Measurements from ENCODE around the gene KIF21A.

Gene KIF21A

GRCh38 chr12:39420043-39420442 is 22.9 kb downstream of the KIF21A start:
- DNase-seq (ENCODE audit: low read depth, low spot score), result no peak
- ChIA-PET POLR2A (no interaction called here), CTCF (no interaction called here)
- no peak overlapping the region for H3K4me3 ChIP-seq (ENCODE audit: low read depth, low read length)
- TF ChIP-seq CTCF (IDR thresholded peaks at IDR 0.05; ENCODE audit: insufficient read depth, low read length, missing control alignments), result no peak

DNA sequence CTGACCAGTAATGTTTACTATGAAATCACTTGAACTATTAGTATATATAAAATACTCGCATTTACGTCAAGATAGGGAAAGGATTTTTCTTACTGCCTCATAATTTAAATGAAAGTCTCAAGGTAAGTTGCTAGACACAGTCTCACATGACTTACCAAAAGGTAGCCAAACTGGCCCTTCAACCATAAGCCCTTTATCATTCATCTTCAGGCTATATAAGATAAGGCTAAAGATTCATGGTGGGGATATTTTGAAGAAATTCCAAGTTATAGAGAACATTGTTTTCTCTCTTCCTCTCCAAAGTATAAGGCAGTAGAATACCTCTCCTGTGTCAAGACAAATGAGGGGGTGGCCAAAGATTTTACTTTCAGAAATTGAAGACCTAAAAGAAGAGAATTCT is 23.4 kb downstream of the KIF21A start:
- no peak for TF ChIP-seq CTCF (IDR thresholded peaks at IDR 0.05; ENCODE audit: insufficient read depth, low read length, missing control alignments)
- CTCF ChIA-PET, result no interaction called here
- DNase-seq (ENCODE audit: low read depth, low spot score), result no peak
- no peak overlapping the region for H3K4me3 ChIP-seq (ENCODE audit: low read depth, low read length)
- POLR2A ChIA-PET, result no interaction called here

GRCh38 chr12:39417916-39418315 is 25.0 kb downstream of the KIF21A start:
- ChIA-PET POLR2A (no interaction called here), CTCF (no interaction called here)
- no peak for DNase-seq (ENCODE audit: low read depth, low spot score)
- no peak overlapping the region for H3K4me3 ChIP-seq (ENCODE audit: low read depth, low read length)
- no peak for TF ChIP-seq CTCF (IDR thresholded peaks at IDR 0.05; ENCODE audit: insufficient read depth, low read length, missing control alignments)

DNA sequence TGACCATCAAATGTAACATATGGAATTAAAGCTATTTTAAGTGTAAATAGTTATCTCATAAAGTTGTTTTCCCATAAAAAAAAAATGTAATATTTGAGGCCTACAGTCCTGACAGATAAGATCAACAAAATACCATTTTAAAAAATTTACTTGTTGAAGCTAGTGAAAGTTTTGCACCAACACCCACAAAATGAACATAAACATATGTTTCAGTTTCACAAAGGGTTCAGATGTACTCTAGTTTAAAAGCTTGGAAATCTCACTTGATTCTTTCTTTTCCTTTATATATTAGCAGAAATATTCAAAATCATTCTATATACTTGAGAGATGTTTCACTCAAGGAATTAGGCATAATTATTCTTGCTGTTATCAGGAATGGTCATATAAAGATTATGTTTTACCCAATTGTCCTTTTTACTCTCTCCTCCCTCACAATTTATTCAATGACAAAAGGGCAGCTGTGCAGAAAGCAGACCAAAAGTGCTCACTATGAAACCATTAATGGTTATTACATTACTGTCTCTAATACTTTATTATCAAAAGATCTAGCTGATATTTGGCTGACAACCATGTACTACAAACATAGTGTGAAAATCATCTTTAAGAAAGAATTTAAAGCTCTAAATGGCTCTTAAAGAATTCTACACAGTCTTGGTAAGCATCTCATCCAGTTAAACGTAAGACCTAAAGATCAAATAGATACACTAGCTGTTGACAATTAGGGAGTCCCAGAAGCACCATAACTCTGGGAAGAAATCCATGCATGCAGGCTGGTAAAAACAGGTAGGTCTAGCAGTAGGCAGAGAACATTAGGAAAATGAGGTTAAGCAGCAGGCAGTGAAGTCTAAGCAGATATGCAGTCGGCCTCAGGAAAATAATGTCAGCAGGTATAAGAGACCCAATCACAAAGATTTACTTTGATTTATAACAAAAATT is 28.8 kb downstream of the KIF21A start:
- CTCF ChIA-PET, result no interaction called here
- no peak overlapping the region for H3K4me3 ChIP-seq (ENCODE audit: low read depth, low read length)
- POLR2A ChIA-PET, result no interaction called here
- DNase-seq (ENCODE audit: low read depth, low spot score), result no peak
- TF ChIP-seq CTCF (IDR thresholded peaks at IDR 0.05; ENCODE audit: insufficient read depth, low read length, missing control alignments), result no peak

DNA sequence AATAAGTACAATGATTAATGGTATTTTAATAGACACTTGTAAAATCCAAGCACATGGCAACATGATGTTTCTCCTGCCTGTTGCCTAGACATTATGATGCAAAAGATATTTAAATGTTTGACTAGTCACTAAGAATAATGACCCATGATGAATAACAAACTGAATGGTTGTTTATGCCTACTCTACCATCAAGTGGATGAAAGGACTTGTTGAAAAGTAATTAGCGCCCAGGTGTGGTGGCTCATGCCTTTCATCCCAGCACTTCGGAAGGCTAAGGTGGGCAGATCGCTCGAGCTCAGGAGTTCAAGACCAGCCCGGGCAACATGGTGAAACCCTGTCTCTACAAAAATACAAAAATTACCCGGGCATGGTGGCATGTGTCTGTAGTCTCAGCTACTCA is 30.7 kb downstream of the KIF21A start:
- DNase-seq (ENCODE audit: low read depth, low spot score), result no peak
- no peak overlapping the region for H3K4me3 ChIP-seq (ENCODE audit: low read depth, low read length)
- POLR2A ChIA-PET, result no interaction called here
- CTCF ChIA-PET, result no interaction called here
- TF ChIP-seq CTCF (IDR thresholded peaks at IDR 0.05; ENCODE audit: insufficient read depth, low read length, missing control alignments), result no peak

DNA sequence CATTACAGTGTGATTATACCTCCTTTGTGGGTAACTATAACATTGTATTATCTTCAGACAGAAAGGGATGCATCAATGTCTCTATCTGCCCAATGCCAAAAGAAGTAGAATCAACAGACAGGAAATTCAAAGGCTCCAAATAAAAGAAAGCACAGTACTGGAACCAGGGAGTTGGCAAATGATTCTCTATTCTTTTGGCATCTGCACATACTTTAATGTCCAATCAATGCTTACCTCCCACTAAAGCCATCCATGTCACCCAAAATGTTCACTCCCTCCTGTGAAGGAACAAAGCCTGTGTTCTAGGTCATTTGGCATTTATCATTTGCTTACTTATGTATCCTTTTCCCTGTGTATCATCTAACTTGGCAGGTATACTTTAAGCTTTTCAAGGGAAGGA is 36.7 kb downstream of the KIF21A start:
- POLR2A ChIA-PET, result no interaction called here
- DNase-seq (ENCODE audit: low read depth, low spot score), result no peak
- TF ChIP-seq CTCF (IDR thresholded peaks at IDR 0.05; ENCODE audit: insufficient read depth, low read length, missing control alignments), result no peak
- no peak overlapping the region for H3K4me3 ChIP-seq (ENCODE audit: low read depth, low read length)
- CTCF ChIA-PET, result no interaction called here

Data from AG04449 (cell line).